SIG-M5 treated with dmso at 0.1 percent for 504 hours (cell line): ENCODE data around the gene GPR176.
A peak's percentile ranks its signal among the peaks of the same experiment; 100 is the strongest.

Experiments used
- DNase-seq: peaks from one replicate; lab custom pipeline; 2025; ENCODE audit not compliant: unreplicated experiment; lab: John Stamatoyannopoulos, UW

The GPR176 gene

GRCh38 chr15:39785841-39786240 lies 134.2 kb downstream of the GPR176 start:
- DNase-seq = no peak

GRCh38 chr15:39785139-39785538 lies 134.9 kb downstream of the GPR176 start:
- no peak for DNase-seq

GRCh38 chr15:39784638-39785037 lies 135.4 kb downstream of the GPR176 start:
- no peak for DNase-seq

GRCh38 chr15:39784125-39784524 lies 135.9 kb downstream of the GPR176 start:
- no peak for DNase-seq

- DNase-seq = no peak
These were observed 136.7 kb downstream of the GPR176 start for GRCh38 chr15:39783244-39783820.

- peak; percentile 87 for DNase-seq
These were observed 137.5 kb downstream of the GPR176 start, which contains the start of gene FSIP1 for GRCh38 chr15:39782441-39783138. Gene FSIP1, minus strand, starts transcription at chr15:39782841. Its CDS starts 6,317 bp downstream, at chr15:39776524.

GRCh38 chr15:39781967-39782302 lies 138.1 kb downstream of the GPR176 start:
- no peak for DNase-seq

- DNase-seq = no peak
These were observed 138.7 kb downstream of the GPR176 start for GRCh38 chr15:39781147-39781966.

GRCh38 chr15:39778021-39778420 lies 142.0 kb downstream of the GPR176 start:
- no peak for DNase-seq

GRCh38 chr15:39777496-39777895 lies 142.6 kb downstream of the GPR176 start:
- DNase-seq = no peak

- DNase-seq = no peak
These were observed 144.0 kb downstream of the GPR176 start for GRCh38 chr15:39776068-39776467.

GRCh38 chr15:39774688-39775267 lies 145.3 kb downstream of the GPR176 start:
- no peak for DNase-seq

GRCh38 chr15:39770748-39771689 lies 149.0 kb downstream of the GPR176 start:
- no peak for DNase-seq

GRCh38 chr15:39767921-39768320 lies 152.1 kb downstream of the GPR176 start:
- no peak for DNase-seq

GRCh38 chr15:39761006-39761405 lies 159.1 kb downstream of the GPR176 start:
- no peak for DNase-seq

GRCh38 chr15:39756806-39757522 lies 163.1 kb downstream of the GPR176 start:
- DNase-seq = peak; percentile 61

- no peak for DNase-seq
These were observed 167.1 kb downstream of the GPR176 start for GRCh38 chr15:39752991-39753390.

- no peak for DNase-seq
These were observed 167.8 kb downstream of the GPR176 start for GRCh38 chr15:39752246-39752645.
